Esophagus muscularis mucosa (tissue), 4 donors: ENCODE results near the gene SP100.

Source experiments
- CTCF ChIP-seq, 3 experiments: fragments of 200-600 bp in 2 of 3; fragments of 450-650 bp in 1 of 3; sonication (generic) in 2 of 3; IDR thresholded peaks; one replicate each; pipeline ENCODE4 v1.5.1; 2017 to 2019; ENCODE audit warnings: antibody characterized with exemption in 3 of 3, mild to moderate bottlenecking in 2 of 3, moderate library complexity in 1 of 3
- EP300 ChIP-seq: sonication (generic); formaldehyde crosslinking; IDR thresholded peaks from one replicate; pipeline ENCODE4 v1.6.1; 2017; ENCODE audit warnings: antibody characterized with exemption
- POLR2A ChIP-seq: fragments of 450-650 bp; IDR thresholded peaks from one replicate; pipeline ENCODE4 v1.6.1; 2017; ENCODE audit warnings: antibody characterized with exemption, moderate library complexity, mild to moderate bottlenecking, low read depth
- POLR2AphosphoS5 ChIP-seq, 2 donors: sonication (generic); formaldehyde crosslinking; IDR thresholded peaks; one replicate each; pipeline ENCODE4 v1.6.1; 2017; ENCODE audit warnings: antibody characterized with exemption in 2 of 2

DNA sequence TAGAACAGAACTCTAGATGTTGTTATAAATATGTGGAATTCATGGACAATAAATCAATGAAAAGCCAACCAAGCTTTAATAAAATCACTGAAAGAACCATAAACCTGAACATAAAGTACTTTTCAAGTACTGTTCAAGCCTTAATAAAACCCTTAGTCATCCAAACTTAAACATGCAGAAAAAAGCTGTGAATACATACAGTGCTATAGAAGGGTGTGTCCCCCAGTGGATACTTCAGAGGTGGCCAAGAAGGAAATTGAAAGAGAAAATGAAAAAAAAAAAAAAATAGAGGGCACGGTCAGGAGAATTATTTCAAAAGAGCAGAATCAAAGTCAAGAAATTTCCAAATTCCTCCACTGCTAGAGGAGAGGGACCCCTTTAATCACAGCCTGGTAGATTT, 141.1 kb downstream of the SP100 start:
- TF ChIP-seq CTCF (IDR thresholded peaks at IDR 0.05) (no peak), POLR2AphosphoS5 (IDR thresholded peaks at IDR 0.05) (no peak), POLR2A (no peak), EP300 (no peak)
